Cardiac septum (tissue), 1 donor: ENCODE results near the gene TMEM115. TPM values are rescaled to one million over a fixed set of nuclear protein-coding genes. Genes with fewer than 3 reads are reported as not detected.

Source experiments
- DNase-seq: peaks from one replicate; pipeline ENCODE4 v3.0.0-alpha.2; 2020; ENCODE audit warnings: low spot score
- intact Hi-C: fragments of 100-400 bp; cut with DNase I; formaldehyde crosslinking; loops from one replicate; pipeline ENCODE4 v1.14.0; 2022
- total RNA-seq: library from RNA; stranded (reverse); fragmentation: NEBNext Ultra II Directional; extraction: Animal tissue kit (Norgen Biotek cat#: 25700); gene quantifications from one replicate; pipeline ENCODE4 v1.2.1, GENCODE V29; 2021
- donor health status: DM: no; HTN: no; CAD: no.

TMEM115 gene
- total RNA-seq, 1 donor from 2014 or later, result 26.6 TPM

GRCh38 chr3:50380405-50381085, 21.2 kb upstream of the TMEM115 start:
- intact Hi-C loops, result no loop called here
- DNase-seq, result no peak

- intact Hi-C loops, result no loop called here
- DNase-seq, result no peak
Observed at GRCh38 chr3:50378757-50379156, 19.4 kb upstream of the TMEM115 start.

- DNase-seq, result no peak
- intact Hi-C loops, result no loop called here
Observed at GRCh38 chr3:50378024-50378423, 18.7 kb upstream of the TMEM115 start.

- intact Hi-C loops, result no loop called here
- DNase-seq, result no peak
Observed at GRCh38 chr3:50375258-50375931, 16.1 kb upstream of the TMEM115 start.

- DNase-seq, result no peak
- intact Hi-C loops, result no loop called here
Observed at GRCh38 chr3:50374363-50375257, 15.3 kb upstream of the TMEM115 start.

- DNase-seq, result no peak
Observed at GRCh38 chr3:50373146-50374051, 14.1 kb upstream of the TMEM115 start.

GRCh38 chr3:50372349-50372748, 13.0 kb upstream of the TMEM115 start:
- no peak for DNase-seq
- intact Hi-C loops, result no loop called here

More at GRCh38 chr3:50373146-50374051, 14.1 kb upstream of the TMEM115 start:
- intact Hi-C loops, result no loop called here

GRCh38 chr3:50371133-50371685, 11.9 kb upstream of the TMEM115 start:
- no peak for DNase-seq
- intact Hi-C loops, result no loop called here

- intact Hi-C loops, result no loop called here
- no peak for DNase-seq
Observed at GRCh38 chr3:50370594-50370993, 11.3 kb upstream of the TMEM115 start.

- intact Hi-C loops, result loop anchor here (10.0 kb wide), 1 partner anchor 1016 kb away; the partner anchor contains the start of gene MANF
- DNase-seq, result no peak
Observed at GRCh38 chr3:50369012-50369670, 9.8 kb upstream of the TMEM115 start.

GRCh38 chr3:50365842-50366220, 6.5 kb upstream of the TMEM115 start:
- DNase-seq, result no peak
- intact Hi-C loops, result loop anchor here (10.0 kb wide), 1 partner anchor 1019 kb away; the partner anchor contains the start of gene MANF

- DNase-seq, result peak; percentile 95
- intact Hi-C loops, result loop anchor here (10.0 kb wide), 1 partner anchor 1020 kb away; the partner anchor contains the start of gene MANF
Observed at GRCh38 chr3:50365080-50365841, 5.9 kb upstream of the TMEM115 start.

GRCh38 chr3:50364573-50365079, 5.3 kb upstream of the TMEM115 start:
- no peak for DNase-seq

GRCh38 chr3:50359760-50360110, 414 bp upstream of the TMEM115 start:
- intact Hi-C loops, result loop anchor here (1.0 to 10.0 kb wide), 2 partner anchors 8 to 1025 kb away; partner anchors contain the start of gene MANF
- no peak for DNase-seq

More at GRCh38 chr3:50364573-50365079, 5.3 kb upstream of the TMEM115 start:
- intact Hi-C loops, result loop anchor here (10.0 kb wide), 1 partner anchor 1020 kb away; the partner anchor contains the start of gene MANF

GRCh38 chr3:50358355-50358910, 888 bp downstream of the TMEM115 start:
- no peak for DNase-seq
- intact Hi-C loops, result no loop called here

GRCh38 chr3:50357481-50357880, 1.8 kb downstream of the TMEM115 start:
- intact Hi-C loops, result no loop called here

GRCh38 chr3:50356553-50356952, 2.8 kb downstream of the TMEM115 start:
- no peak for DNase-seq
- intact Hi-C loops, result no loop called here

More at GRCh38 chr3:50357481-50357880, 1.8 kb downstream of the TMEM115 start:
- no peak for DNase-seq
